HG03280 (cell line): ENCODE data around the gene NDUFB2.
"Not testable (repeated sequence)": the region's sequence is repeated elsewhere in the genome, so short reads cannot be mapped to it uniquely, and the experiment has no call there.

ENCODE experiments used
- ATAC-seq: cut with Tn5 transposase; IDR thresholded peaks from one replicate; pipeline ENCODE4 v1.9.1; 2021; ENCODE audit warnings: mild to moderate bottlenecking, moderate library complexity; ENCODE audit not compliant: unreplicated experiment

Gene NDUFB2

GRCh38 chr7:140732416-140732815 is 35.9 kb downstream of the NDUFB2 start:
- no peak for ATAC-seq

- ATAC-seq, result no peak
These were observed 37.6 kb downstream of the NDUFB2 start for GRCh38 chr7:140734096-140734495.

- ATAC-seq, result no peak
These were observed 38.2 kb downstream of the NDUFB2 start for GRCh38 chr7:140734729-140735128.

GRCh38 chr7:140738280-140738679 is 41.8 kb downstream of the NDUFB2 start:
- no peak for ATAC-seq

- ATAC-seq, result not testable (repeated sequence)
These were observed 46.7 kb downstream of the NDUFB2 start for GRCh38 chr7:140743255-140743654.

- ATAC-seq, result no peak
These were observed 47.5 kb downstream of the NDUFB2 start for GRCh38 chr7:140744005-140744404.

GRCh38 chr7:140745266-140746058 is 49.0 kb downstream of the NDUFB2 start:
- no peak for ATAC-seq

GRCh38 chr7:140746751-140747150 is 50.2 kb downstream of the NDUFB2 start:
- no peak for ATAC-seq

GRCh38 chr7:140752533-140752932 is 56.0 kb downstream of the NDUFB2 start:
- ATAC-seq, result no peak

GRCh38 chr7:140754506-140754905 is 58.0 kb downstream of the NDUFB2 start:
- ATAC-seq, result no peak
